Heart right ventricle (tissue), 16 donors: ENCODE measurements around the gene TOPORS. TPM values are rescaled to one million over a fixed set of nuclear protein-coding genes. Genes with fewer than 3 reads are reported as not detected.

Experiments
- ATAC-seq, 8 donors: fragments of 200-7000 bp; cut with Tn5 transposase; one replicate each; pipeline ENCODE4 v1.9.1; 2020; ENCODE audit warnings: mild to moderate bottlenecking in 8 of 8, moderate library complexity in 8 of 8, moderate number of reproducible peaks in 1 of 8
- DNase-seq, 2 donors: peaks; one replicate each; pipeline ENCODE4 v3.0.0-alpha.2; 2020
- H3K27ac ChIP-seq, 10 donors: fragments of 200-600 bp; sonication (generic) in 2 of 10; one replicate each; pipeline versions ENCODE4 v1.5.0 to v1.8.0; 2020 to 2022; ENCODE audit warnings: mild to moderate bottlenecking in 3 of 10
- H3K27me3 ChIP-seq, 7 donors: fragments of 200-600 bp; one replicate each; pipeline ENCODE4 v1.8.0; 2021 to 2022; ENCODE audit warnings: mild to moderate bottlenecking in 2 of 7
- H3K36me3 ChIP-seq, 9 donors: fragments of 200-600 bp; sonication (generic) in 1 of 9; one replicate each; pipeline versions ENCODE4 v1.5.0 to v1.8.0; 2020 to 2022; ENCODE audit warnings: mild to moderate bottlenecking in 2 of 9
- H3K4me1 ChIP-seq, 9 donors: fragments of 200-600 bp; sonication (generic) in 1 of 9; one replicate each; pipeline versions ENCODE4 v1.5.0 to v1.8.0; 2020 to 2022; ENCODE audit warnings: mild to moderate bottlenecking in 4 of 9
- H3K4me3 ChIP-seq, 10 donors: fragments of 200-600 bp; sonication (generic) in 2 of 10; one replicate each; pipeline versions ENCODE4 v1.5.0 to v1.8.0; 2020 to 2022; ENCODE audit warnings: mild to moderate bottlenecking in 7 of 10, moderate library complexity in 2 of 10
- H3K9me3 ChIP-seq, 11 donors: fragments of 200-600 bp in 10 of 11; sonication (generic) in 2 of 11; one replicate each; pipeline versions ENCODE4 v1.5.0 to v1.8.0; 2013 to 2022; ENCODE audit warnings: mild to moderate bottlenecking in 2 of 11, control low read depth in 1 of 11, moderate library complexity in 1 of 11
- WGBS, 2 donors: extraction: QIAGEN DNeasy Blood & Tissue Kit; methylation state at CpG; one replicate each; pipeline ENCODE4 v1.1.7; 2013; ENCODE audit warnings: inconsistent platforms in 1 of 2; 5-methylcytosine and 5-hydroxymethylcytosine counted together
- intact Hi-C, 10 donors: fragments of 100-400 bp; cut with DNase I; formaldehyde crosslinking; loops; one replicate each; pipeline versions ENCODE4 v1.11.1 to v1.14.2; 2022
- polyA plus RNA-seq, 2 donors: library from polyadenylated mRNA; stranded (reverse); fragments of 200-250 nt; gene quantifications; one replicate each; pipeline ENCODE4 v1.2.3, GENCODE V29; 2013
- total RNA-seq, 10 donors: library from RNA; stranded (reverse); fragmentation: NEBNext Ultra II Directional in 3 of 10; extraction: Animal tissue kit (Norgen Biotek cat#: 25700) in 3 of 10; gene quantifications; one replicate each; pipeline versions ENCODE4 v1.2.1 to v1.2.4, GENCODE V29; 2021 to 2023
- TF ChIP-seq, protein P1 (sequence below), 9 donors: fragments of 200-600 bp; sonication (generic) in 2 of 9; IDR thresholded peaks; one replicate each; pipeline versions ENCODE4 v1.5.0 to v1.8.0; 2021 to 2022; ENCODE audit warnings: antibody characterized with exemption in 9 of 9, mild to moderate bottlenecking in 5 of 9, moderate library complexity in 1 of 9
- donor health status: Arrhythmogenic right ventricular cardiomyopathy.
- donor health status: ischemic (EF 13 %, LVEDD 7.1; RV severe dilation, severe dysfunction).
- donor health status: healthy with polysubstance abuse.
- donor health status: DM: no; HTN: yes; CAD: no.
- donor health status: DM: no; HTN: no; CAD: no.
- donor health status: ischemic (EF 25% LVEDD 6.9; RV normal size, moderate dysfunction).
- donor health status: ischemic (EF 25% LVEDD 5.7; RV mildly dilated, moderate dysfunction).
- donor health status: healthy.
- donor health status: DM: yes; HTN: yes; CAD: no.
- donor health status: Ischemic cardiomyopathy.
- donor health status: ischemic (EF 35%, LVEDD 5.7; RV mildly dilated, moderate dysfunction).
- donor health status: nonischemic (EF 11% LVEDD 7.7; RV severe dilation, severe dysfunction).
- donor health status: DM: yes; HTN: yes; CAD: no.
- donor health status: PGD.
- donor health status: ischemic (EF 29% LVEDD 5.4; RV normal size, mild dysfunction).
- donor health status: nonischemic (EF 23%, LVEDD 6.1; RV moderate dilation, normal function).

The TOPORS gene
- total and polyA plus RNA-seq, 12 donors, result 4.4 to 11.1 (median 8.5) TPM

DNA sequence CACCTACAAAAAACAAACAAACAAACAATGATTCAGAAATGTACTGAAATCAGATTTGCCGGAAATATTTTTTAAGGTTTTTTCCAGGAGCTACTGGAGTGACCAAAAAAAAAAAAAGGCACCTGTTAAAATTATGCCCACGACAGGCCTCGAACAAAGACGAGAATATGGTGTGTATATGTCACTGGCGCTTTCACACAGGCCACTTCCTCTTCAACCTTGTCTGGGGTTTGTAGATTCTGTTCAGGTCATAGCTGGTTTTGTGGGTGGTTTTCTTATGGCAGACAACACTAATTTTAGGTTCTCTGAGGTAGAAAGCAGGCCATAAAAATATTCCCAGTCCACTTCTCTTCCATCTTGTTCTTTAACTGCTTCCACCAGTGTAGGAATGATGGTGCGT, 13.6 kb upstream of the TOPORS start:
- Histone ChIP-seq H3K9me3 (no peaks in the 10 kb centered on the region), H3K36me3 (peaks cover 0 to 85% (median 9%) of the 10 kb centered on the region in 9 donors), H3K27ac (no peak overlapping the region), H3K27me3 (no peaks in the 10 kb centered on the region), H3K4me3 (no peak overlapping the region), H3K4me1 (peaks cover 0 to 12% (median 6%) of the 10 kb centered on the region in 9 donors)
- WGBS, 2 donors, result 93 to 94% methylated on average over 6 of the region's 6 CpGs
- no peak for DNase-seq
- TF ChIP-seq, protein P1, sequence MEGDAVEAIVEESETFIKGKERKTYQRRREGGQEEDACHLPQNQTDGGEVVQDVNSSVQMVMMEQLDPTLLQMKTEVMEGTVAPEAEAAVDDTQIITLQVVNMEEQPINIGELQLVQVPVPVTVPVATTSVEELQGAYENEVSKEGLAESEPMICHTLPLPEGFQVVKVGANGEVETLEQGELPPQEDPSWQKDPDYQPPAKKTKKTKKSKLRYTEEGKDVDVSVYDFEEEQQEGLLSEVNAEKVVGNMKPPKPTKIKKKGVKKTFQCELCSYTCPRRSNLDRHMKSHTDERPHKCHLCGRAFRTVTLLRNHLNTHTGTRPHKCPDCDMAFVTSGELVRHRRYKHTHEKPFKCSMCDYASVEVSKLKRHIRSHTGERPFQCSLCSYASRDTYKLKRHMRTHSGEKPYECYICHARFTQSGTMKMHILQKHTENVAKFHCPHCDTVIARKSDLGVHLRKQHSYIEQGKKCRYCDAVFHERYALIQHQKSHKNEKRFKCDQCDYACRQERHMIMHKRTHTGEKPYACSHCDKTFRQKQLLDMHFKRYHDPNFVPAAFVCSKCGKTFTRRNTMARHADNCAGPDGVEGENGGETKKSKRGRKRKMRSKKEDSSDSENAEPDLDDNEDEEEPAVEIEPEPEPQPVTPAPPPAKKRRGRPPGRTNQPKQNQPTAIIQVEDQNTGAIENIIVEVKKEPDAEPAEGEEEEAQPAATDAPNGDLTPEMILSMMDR (IDR thresholded peaks at IDR 0.05), result no peak
- no peak for ATAC-seq
- intact Hi-C loops, result no loop called here

DNA sequence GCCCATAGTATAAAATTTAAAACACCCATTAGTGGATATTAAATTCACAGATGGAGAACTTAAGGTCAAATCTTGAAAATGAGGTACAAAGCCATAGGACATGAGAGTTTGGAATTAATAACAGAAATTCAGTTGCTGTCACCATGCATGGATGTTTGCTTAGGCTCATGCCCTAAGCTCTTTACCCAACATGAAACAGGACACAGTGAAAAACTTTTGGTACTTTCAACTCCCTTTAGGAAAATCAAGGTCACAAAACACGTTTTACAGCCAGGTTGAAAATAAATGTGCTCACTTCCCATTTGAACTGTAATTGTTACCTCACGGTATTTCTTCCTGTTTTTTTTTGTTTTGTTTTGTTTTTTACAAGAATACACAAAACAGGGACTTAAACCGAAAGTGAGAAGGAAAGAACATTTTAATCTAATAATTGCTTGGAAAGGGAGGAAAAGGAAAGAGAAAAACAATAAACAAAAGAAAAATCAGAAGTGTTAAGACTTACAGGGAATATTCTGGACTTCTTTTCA, 6.1 kb upstream of the TOPORS start:
- Histone ChIP-seq H3K27ac (peak overlapping the region in 5 of 10 donors; percentile 10 to 52 (median 23)), H3K4me3 (no peak overlapping the region), H3K36me3 (peaks cover 0 to 27% (median 0%) of the 10 kb centered on the region in 9 donors), H3K9me3 (no peaks in the 10 kb centered on the region), H3K4me1 (peaks cover 0 to 26% (median 16%) of the 10 kb centered on the region in 9 donors), H3K27me3 (no peaks in the 10 kb centered on the region)
- WGBS, 2 donors, result 52 to 60% methylated on average over 3 of the region's 3 CpGs
- intact Hi-C loops, result no loop called here
- ATAC-seq, result no peak
- no peak for DNase-seq
- TF ChIP-seq, protein P1 (IDR thresholded peaks at IDR 0.05), result no peak

DNA sequence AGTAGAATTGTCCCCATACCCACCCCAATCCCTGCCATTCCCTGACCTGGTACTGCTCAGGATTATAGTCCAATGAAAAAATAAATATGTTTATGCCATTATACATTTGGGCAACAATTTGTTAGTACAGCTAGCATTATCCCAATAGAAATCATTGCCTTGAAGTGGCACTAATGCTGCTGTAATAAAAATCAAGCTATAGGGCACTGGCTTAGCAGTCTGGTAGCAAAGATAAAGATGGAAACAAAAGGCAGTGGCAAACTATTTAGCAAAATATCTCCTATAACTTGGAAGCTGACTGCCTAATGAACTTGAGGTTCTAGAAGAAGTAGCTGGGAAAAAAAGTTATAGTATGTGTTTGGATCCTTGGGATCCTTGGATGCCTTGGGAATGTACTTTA, 2.2 kb upstream of the TOPORS start:
- Histone ChIP-seq H3K4me1 (peaks cover 0 to 40% (median 32%) of the 10 kb centered on the region in 9 donors), H3K27ac (no peak overlapping the region), H3K27me3 (no peaks in the 10 kb centered on the region), H3K4me3 (no peak overlapping the region), H3K9me3 (no peaks in the 10 kb centered on the region), H3K36me3 (peaks cover 0 to 23% (median 0%) of the 10 kb centered on the region in 9 donors)
- TF ChIP-seq, protein P1 (IDR thresholded peaks at IDR 0.05), result no peak
- no peak for ATAC-seq
- intact Hi-C loops, result no loop called here
- DNase-seq, result no peak

DNA sequence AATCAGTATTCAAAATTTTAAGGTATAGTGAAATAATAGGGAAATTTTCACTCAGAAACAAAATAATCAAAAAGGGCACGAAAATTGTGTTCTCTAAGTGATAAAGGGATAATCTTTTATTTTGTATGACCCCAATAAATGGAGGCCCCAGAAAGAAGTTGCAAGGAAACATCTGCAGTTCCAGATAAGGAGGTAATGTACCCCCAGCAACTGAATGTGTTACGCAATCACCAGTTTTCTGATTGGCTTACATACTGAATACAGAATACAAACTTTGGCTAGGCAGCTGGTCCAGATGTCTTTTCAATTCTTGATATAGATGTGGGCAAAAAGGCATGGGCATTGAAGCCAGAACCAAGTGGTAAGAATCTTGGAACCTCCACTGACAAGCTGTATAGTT, 1.7 kb upstream of the TOPORS start:
- H3K27ac ChIP-seq, result no peak overlapping the region

More for the DNA sequence above, 1.7 kb upstream of the TOPORS start:
- Histone ChIP-seq H3K27me3 (no peaks in the 10 kb centered on the region), H3K4me1 (peaks cover 0 to 41% (median 32%) of the 10 kb centered on the region in 9 donors), H3K9me3 (no peaks in the 10 kb centered on the region), H3K4me3 (no peak overlapping the region), H3K36me3 (peaks cover 0 to 23% (median 0%) of the 10 kb centered on the region in 9 donors)
- WGBS, 2 donors, result 83 to 87% methylated on average over 2 of the region's 2 CpGs
- no peak for DNase-seq
- no peak for ATAC-seq
- intact Hi-C loops, result no loop called here
- TF ChIP-seq, protein P1 (IDR thresholded peaks at IDR 0.05), result no peak
